Bladder microvascular endothelial cell (primary cell): Measurements from ENCODE around the gene RHBDF1. TPM values are rescaled to one million over a fixed set of nuclear protein-coding genes. Genes with fewer than 3 reads are reported as not detected.

Experiments used
- total RNA-seq: library from RNA; depleted of rRNA; stranded (reverse); fragments of >200 nt; gene quantifications from 2 replicates; pipeline ENCODE4 v1.2.3, GENCODE V29; 2014

RHBDF1 gene
- total RNA-seq: 17.8 and 43.6 TPM in 2 replicates

DNA sequence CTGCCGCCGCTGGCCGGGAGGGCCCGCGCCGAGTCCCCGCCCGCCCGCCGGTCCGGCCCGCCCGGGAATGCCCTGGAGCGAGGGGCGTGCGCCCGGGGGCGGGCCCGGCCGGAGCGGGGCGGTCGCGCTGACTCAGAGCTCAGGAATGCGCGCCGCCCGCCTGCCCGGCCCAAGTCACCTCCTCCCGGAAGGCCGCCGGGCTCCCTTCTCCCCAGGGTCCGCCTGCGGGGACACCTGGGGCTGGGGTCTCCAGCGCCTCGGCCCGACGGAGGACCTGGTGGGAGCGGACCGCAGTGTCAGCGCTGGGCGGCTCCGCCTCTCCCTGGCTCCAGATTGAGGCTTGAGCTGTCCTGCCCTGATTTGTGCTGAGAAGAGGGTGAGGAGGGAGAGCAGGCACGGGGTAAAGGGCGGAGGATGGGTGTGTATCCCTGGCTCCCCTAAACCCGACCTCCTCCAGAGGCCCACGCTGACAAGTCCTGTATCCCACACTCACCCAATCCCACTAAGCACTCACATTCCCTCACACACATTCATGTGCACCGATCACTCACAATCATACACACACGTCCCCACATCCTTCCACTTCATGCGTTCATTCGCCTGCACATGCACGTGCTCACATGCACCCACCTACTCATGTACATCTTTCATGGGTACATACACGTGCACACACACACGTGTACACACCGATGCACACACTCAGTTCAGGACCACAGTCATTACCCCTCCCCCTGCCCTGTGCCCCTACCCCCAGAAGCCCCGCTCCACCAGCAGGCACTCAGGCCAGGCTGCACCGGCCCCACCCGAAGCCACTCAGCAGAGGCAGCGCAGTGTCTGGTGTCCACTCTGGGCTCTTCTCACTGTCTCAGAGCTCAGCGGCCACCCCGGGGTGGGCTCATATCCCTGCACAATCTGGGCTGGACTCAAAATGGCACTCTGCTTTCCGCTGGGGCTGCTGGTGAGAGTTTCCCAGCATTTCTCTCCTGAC, at the start of gene RHBDF1:
Gene RHBDF1, minus strand, starts transcription at position 71 of the 988 bp plus-strand sequence. CDS start 7,616 bp downstream, outside the sequence.

DNA sequence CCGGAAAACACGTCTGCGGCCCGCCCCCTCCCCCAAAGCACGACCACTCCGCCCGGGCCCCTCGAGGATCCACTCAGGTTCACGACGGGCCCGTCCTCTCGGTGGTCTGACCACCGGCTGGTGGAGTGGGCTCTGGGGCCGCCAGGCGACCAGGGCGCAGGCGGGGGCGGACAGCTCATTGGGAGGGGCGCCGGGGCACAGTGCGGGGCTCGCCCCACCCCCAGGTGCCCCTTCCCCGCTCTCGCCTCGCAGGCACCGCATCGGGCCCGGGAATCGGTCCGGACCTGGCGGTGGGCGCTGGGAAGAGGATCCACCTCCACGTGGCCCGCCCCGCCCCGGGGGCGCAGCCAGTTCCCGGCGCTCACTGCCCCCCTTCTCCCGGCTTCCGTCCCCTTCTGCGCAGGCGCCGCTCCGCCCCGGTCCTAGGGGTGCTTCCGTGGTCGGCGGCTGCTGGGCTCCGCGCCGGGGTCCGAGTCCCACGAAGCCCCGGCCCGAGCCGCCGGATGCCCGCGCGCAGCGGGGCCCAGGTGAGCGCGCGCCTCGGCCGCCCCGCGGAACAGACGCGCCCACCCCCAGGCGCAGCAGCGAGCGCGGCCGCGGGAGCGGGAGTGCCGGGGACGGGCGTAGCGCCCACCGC, 5.5 kb upstream of the RHBDF1 start, which contains the start of gene MPG:
Gene MPG, plus strand, starts transcription at position 419 of the 637 bp plus-strand sequence. Its CDS starts 85 bp downstream, at position 504.

GRCh38 chr16:53346-54236, 18.8 kb downstream of the RHBDF1 start, which contains the start of the genes POLR3K and SNRNP25:
Gene POLR3K (minus strand): TSS chr16:53608. CDS start chr16:53586, 22 bp downstream.
Gene SNRNP25 (plus strand): TSS chr16:53828. CDS start chr16:54017, 189 bp downstream.

Other genes with a start within 250 kb of the RHBDF1 start
- gene POLR3K, start 19.0 kb downstream of the RHBDF1 start, total RNA-seq: 5.5 and 7.3 TPM in 2 replicates
- gene SNRNP25, start 18.8 kb downstream of the RHBDF1 start, total RNA-seq: 18.9 and 47.1 TPM in 2 replicates
- 77.2 and 180 TPM in 2 replicates for gene MPG, start 5.6 kb upstream of the RHBDF1 start, total RNA-seq
- gene NPRL3, start 66.0 kb upstream of the RHBDF1 start, total RNA-seq: 3.1 and 16.6 TPM in 2 replicates
- gene HBZ, start 80.0 kb upstream of the RHBDF1 start, total RNA-seq: 0.19 TPM in 1 of 2 replicates, not detected in the other
- not detected in 2 replicates for gene HBM, start 93.3 kb upstream of the RHBDF1 start, total RNA-seq
- gene HBA2, start 100.2 kb upstream of the RHBDF1 start, total RNA-seq: 0.32 TPM in 1 of 2 replicates, not detected in the other
- gene HBA1, start 104.0 kb upstream of the RHBDF1 start, total RNA-seq: not detected in 2 replicates
- gene HBQ1, start 107.8 kb upstream of the RHBDF1 start, total RNA-seq: 0.97 TPM in 1 of 2 replicates, not detected in the other
- gene LUC7L, start 156.8 kb upstream of the RHBDF1 start, total RNA-seq: 29.1 and 51.1 TPM in 2 replicates
- 30.1 and 67.4 TPM in 2 replicates for gene FAM234A, start 162.2 kb upstream of the RHBDF1 start, total RNA-seq
- 0.81 and 1.6 TPM in 2 replicates for gene RGS11, start 203.3 kb upstream of the RHBDF1 start, total RNA-seq
- 0.13 TPM in 1 of 2 replicates, not detected in the other for gene ARHGDIG, start 208.0 kb upstream of the RHBDF1 start, total RNA-seq
- not detected in 2 replicates for gene PDIA2, start 210.5 kb upstream of the RHBDF1 start, total RNA-seq